ENCODE data around the gene ACADM.

The ACADM gene

DNA sequence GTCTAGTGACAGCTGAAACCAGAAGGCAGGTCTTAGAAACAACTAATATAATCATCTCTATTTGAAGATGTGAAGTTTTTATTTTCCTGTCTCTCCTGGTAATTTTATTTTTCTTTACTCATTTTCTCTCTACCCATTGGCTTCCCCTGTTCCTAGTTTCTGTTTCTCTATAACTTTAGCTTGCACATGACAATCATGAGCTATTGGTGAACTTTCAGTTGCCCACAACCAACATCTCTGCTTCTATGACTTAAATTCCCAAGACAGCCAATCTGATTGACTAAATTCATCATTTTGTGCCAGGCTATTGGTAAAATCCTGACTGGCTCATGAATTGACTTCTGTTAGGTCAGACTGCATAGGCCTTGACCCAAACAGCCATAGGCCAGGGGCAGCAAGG is 13.7 kb upstream of the ACADM start:
- no peak for TF ChIP-seq ZNF565 (CRISPR knock-in tag; conservative IDR thresholded peaks at IDR 0.05; ENCODE audit: low read depth)
- no peak for TF ChIP-seq SNAI2 (CRISPR knock-in tag; IDR thresholded peaks at IDR 0.05)
- TF ChIP-seq PPARA (CRISPR knock-in tag; IDR thresholded peaks at IDR 0.05; ENCODE audit: borderline replicate concordance): no peak
- TF ChIP-seq RARB (CRISPR knock-in tag; IDR thresholded peaks at IDR 0.05): no peak
- TF ChIP-seq GLIS3 (CRISPR knock-in tag; IDR thresholded peaks at IDR 0.05): no peak
- no peak for TF ChIP-seq CSDC2 (CRISPR knock-in tag; IDR thresholded peaks at IDR 0.05)
- TF ChIP-seq ZNF70 (CRISPR knock-in tag; IDR thresholded peaks at IDR 0.05): no peak
- TF ChIP-seq ARNTL (CRISPR knock-in tag; IDR thresholded peaks at IDR 0.05; ENCODE audit: borderline replicate concordance, low read depth): no peak
- TF ChIP-seq ISL1 (CRISPR knock-in tag; IDR thresholded peaks at IDR 0.05): no peak
- no peak for TF ChIP-seq ZFP3 (CRISPR knock-in tag; IDR thresholded peaks at IDR 0.05)
- no peak for TF ChIP-seq ZNF8 (CRISPR knock-in tag; IDR thresholded peaks at IDR 0.05)
- TF ChIP-seq OSR1 (CRISPR knock-in tag; IDR thresholded peaks at IDR 0.05): no peak
- TF ChIP-seq ZFP30 (CRISPR knock-in tag; IDR thresholded peaks at IDR 0.05): no peak
- TF ChIP-seq CREB5 (CRISPR knock-in tag; IDR thresholded peaks at IDR 0.05; ENCODE audit: low read depth): no peak
- TF ChIP-seq, protein P1, sequence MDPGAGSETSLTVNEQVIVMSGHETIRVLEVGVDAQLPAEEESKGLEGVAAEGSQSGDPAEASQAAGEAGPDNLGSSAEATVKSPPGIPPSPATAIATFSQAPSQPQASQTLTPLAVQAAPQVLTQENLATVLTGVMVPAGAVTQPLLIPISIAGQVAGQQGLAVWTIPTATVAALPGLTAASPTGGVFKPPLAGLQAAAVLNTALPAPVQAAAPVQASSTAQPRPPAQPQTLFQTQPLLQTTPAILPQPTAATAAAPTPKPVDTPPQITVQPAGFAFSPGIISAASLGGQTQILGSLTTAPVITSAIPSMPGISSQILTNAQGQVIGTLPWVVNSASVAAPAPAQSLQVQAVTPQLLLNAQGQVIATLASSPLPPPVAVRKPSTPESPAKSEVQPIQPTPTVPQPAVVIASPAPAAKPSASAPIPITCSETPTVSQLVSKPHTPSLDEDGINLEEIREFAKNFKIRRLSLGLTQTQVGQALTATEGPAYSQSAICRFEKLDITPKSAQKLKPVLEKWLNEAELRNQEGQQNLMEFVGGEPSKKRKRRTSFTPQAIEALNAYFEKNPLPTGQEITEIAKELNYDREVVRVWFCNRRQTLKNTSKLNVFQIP (CRISPR knock-in tag; IDR thresholded peaks at IDR 0.05; ENCODE audit: borderline replicate concordance, low read depth): no peak
- ATAC-seq: no peak

DNA sequence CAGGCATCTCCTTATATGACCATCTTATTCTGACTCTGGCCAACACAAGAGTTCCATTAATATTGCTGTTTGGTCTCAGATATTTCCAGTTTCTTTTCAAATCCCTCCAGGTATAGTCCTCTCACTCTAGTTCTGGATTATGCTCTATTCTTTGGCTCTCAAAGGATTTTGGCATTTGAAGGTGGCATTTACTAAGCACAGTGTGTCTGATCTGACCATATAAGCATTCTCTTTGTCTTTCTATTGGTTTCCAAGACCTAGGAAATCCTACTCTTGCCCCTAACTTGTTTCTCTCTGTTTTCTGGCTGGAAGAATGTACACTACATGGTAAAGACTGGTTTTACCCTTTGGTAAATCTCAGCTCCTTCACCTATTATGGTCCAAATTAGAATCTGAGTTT is 12.7 kb upstream of the ACADM start:
- TF ChIP-seq ZFP30 (CRISPR knock-in tag; IDR thresholded peaks at IDR 0.05) (no peak), GLIS3 (CRISPR knock-in tag; IDR thresholded peaks at IDR 0.05) (no peak)
- ATAC-seq: no peak

DNA sequence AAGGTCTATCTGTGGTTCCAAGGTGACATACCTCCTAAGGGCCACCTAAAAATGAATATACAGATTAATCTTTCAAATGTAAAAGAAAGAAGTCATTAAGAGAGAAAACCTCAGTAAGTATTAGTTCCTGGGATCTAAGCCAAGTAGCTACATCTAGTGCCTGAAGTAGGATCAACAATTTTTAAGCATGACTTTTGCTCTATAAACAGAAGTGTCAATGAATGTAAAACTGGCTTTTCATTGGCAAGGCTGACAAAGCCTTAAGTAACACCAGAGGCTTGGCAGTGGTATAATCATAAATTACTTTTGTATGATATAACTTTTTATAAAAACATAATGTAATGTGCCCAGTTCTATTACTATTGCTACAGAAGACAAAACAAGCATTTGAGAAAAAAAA is 12.2 kb upstream of the ACADM start:
- TF ChIP-seq PPARA (CRISPR knock-in tag; IDR thresholded peaks at IDR 0.05; ENCODE audit: borderline replicate concordance) (no peak), SNAI2 (CRISPR knock-in tag; IDR thresholded peaks at IDR 0.05) (no peak), ZNF70 (CRISPR knock-in tag; IDR thresholded peaks at IDR 0.05) (no peak), TOX (CRISPR knock-in tag; IDR thresholded peaks at IDR 0.05; ENCODE audit: borderline replicate concordance) (no peak), BACH2 (CRISPR knock-in tag; IDR thresholded peaks at IDR 0.05; ENCODE audit: borderline replicate concordance) (no peak), ARNTL (CRISPR knock-in tag; IDR thresholded peaks at IDR 0.05; ENCODE audit: borderline replicate concordance, low read depth) (no peak), ZC3H10 (CRISPR knock-in tag; IDR thresholded peaks at IDR 0.05) (no peak), ZNF8 (CRISPR knock-in tag; IDR thresholded peaks at IDR 0.05) (no peak)
- no peak for ATAC-seq

GRCh38 chr1:75719810-75720209 is 4.7 kb upstream of the ACADM start:
- no peak for ATAC-seq
- no peak for TF ChIP-seq CSDC2 (CRISPR knock-in tag; IDR thresholded peaks at IDR 0.05)
- TF ChIP-seq ISL1 (CRISPR knock-in tag; IDR thresholded peaks at IDR 0.05): no peak

DNA sequence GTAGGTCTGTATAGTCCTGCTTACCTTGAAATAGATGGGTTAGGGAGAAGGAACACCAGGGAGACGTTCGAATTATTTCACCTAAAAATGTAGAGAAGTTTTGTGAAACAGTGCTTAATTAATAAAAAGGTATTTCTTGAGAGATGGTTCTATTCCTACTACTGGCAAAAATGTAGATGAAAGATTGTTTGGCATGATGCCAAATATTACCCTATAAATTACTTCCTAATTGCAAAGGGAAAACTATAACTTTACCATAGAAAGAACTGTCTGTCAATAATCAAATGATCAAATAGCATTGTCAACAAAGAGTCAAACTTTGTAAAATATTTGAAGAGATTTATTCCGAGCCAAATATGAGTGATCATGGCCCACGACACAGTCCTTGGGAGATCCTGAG is 4.2 kb upstream of the ACADM start:
- TF ChIP-seq ZFP3 (CRISPR knock-in tag; IDR thresholded peaks at IDR 0.05) (no peak), ISL1 (CRISPR knock-in tag; IDR thresholded peaks at IDR 0.05) (no peak), CREB5 (CRISPR knock-in tag; IDR thresholded peaks at IDR 0.05; ENCODE audit: low read depth) (no peak), ZNF8 (CRISPR knock-in tag; IDR thresholded peaks at IDR 0.05) (no peak), PPARA (CRISPR knock-in tag; IDR thresholded peaks at IDR 0.05; ENCODE audit: borderline replicate concordance) (no peak), ESRRG (CRISPR knock-in tag; IDR thresholded peaks at IDR 0.05) (no peak), BACH2 (CRISPR knock-in tag; IDR thresholded peaks at IDR 0.05; ENCODE audit: borderline replicate concordance) (no peak), ZNF70 (CRISPR knock-in tag; IDR thresholded peaks at IDR 0.05) (no peak), OSR1 (CRISPR knock-in tag; IDR thresholded peaks at IDR 0.05) (no peak), ZC3H10 (CRISPR knock-in tag; IDR thresholded peaks at IDR 0.05) (no peak), TCF4 (CRISPR knock-in tag; IDR thresholded peaks at IDR 0.05; ENCODE audit: borderline replicate concordance) (no peak), ZNF565 (CRISPR knock-in tag; conservative IDR thresholded peaks at IDR 0.05; ENCODE audit: low read depth) (no peak), TOX (CRISPR knock-in tag; IDR thresholded peaks at IDR 0.05; ENCODE audit: borderline replicate concordance) (no peak), ARNTL (CRISPR knock-in tag; IDR thresholded peaks at IDR 0.05; ENCODE audit: borderline replicate concordance, low read depth) (no peak), ZFP30 (CRISPR knock-in tag; IDR thresholded peaks at IDR 0.05) (no peak)
- TF ChIP-seq, protein P2, sequence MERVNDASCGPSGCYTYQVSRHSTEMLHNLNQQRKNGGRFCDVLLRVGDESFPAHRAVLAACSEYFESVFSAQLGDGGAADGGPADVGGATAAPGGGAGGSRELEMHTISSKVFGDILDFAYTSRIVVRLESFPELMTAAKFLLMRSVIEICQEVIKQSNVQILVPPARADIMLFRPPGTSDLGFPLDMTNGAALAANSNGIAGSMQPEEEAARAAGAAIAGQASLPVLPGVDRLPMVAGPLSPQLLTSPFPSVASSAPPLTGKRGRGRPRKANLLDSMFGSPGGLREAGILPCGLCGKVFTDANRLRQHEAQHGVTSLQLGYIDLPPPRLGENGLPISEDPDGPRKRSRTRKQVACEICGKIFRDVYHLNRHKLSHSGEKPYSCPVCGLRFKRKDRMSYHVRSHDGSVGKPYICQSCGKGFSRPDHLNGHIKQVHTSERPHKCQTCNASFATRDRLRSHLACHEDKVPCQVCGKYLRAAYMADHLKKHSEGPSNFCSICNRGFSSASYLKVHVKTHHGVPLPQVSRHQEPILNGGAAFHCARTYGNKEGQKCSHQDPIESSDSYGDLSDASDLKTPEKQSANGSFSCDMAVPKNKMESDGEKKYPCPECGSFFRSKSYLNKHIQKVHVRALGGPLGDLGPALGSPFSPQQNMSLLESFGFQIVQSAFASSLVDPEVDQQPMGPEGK (CRISPR knock-in tag; IDR thresholded peaks at IDR 0.05; ENCODE audit: borderline replicate concordance): no peak
- TF ChIP-seq, protein P1 (CRISPR knock-in tag; IDR thresholded peaks at IDR 0.05; ENCODE audit: borderline replicate concordance, low read depth): no peak
- ATAC-seq: no peak
